Neuronal stem cell (in vitro differentiated cells): ENCODE results near the gene CNKSR2.

Source experiments
- DNase-seq: peaks from one replicate; pipeline ENCODE4 v3.0.0-alpha.2; 2013; ENCODE audit warnings: low spot score
- H2AFZ ChIP-seq: one replicate; pipeline ENCODE4 v1.6.1; 2013; ENCODE audit warnings: mild to moderate bottlenecking, low read length, inconsistent platforms
- H2AK5ac ChIP-seq: 2 replicates; pipeline ENCODE4 v1.6.1; 2013; ENCODE audit warnings: low read depth, mild to moderate bottlenecking, inconsistent platforms, low read length, moderate library complexity, mixed read lengths
- H2BK120ac ChIP-seq: 2 replicates; pipeline ENCODE4 v1.6.1; 2013; ENCODE audit warnings: low read depth, mild to moderate bottlenecking, inconsistent platforms, low read length, moderate library complexity, mixed read lengths
- H2BK12ac ChIP-seq: one replicate; pipeline ENCODE4 v1.6.1; 2013; ENCODE audit warnings: low read length, inconsistent platforms
- H2BK15ac ChIP-seq: 2 replicates; pipeline ENCODE4 v1.6.1; 2013; ENCODE audit warnings: mild to moderate bottlenecking, low read length, inconsistent platforms, mixed read lengths
- H2BK5ac ChIP-seq: one replicate; pipeline ENCODE4 v1.6.1; 2013; ENCODE audit warnings: inconsistent platforms, mild to moderate bottlenecking, low read length, moderate library complexity
- H3K14ac ChIP-seq: one replicate; pipeline ENCODE4 v1.6.1; 2013; ENCODE audit warnings: low read length, inconsistent platforms
- H3K18ac ChIP-seq: 2 replicates; pipeline ENCODE4 v1.6.1; 2013; ENCODE audit warnings: low read length, inconsistent platforms
- H3K23ac ChIP-seq: 2 replicates; pipeline ENCODE4 v1.6.1; 2013; ENCODE audit warnings: low read depth, mild to moderate bottlenecking, mixed read lengths, low read length, inconsistent platforms; ENCODE audit not compliant: poor library complexity
- H3K27ac ChIP-seq: replicated peaks from 3 replicates; pipeline ENCODE4 v1.5.1; 2013; ENCODE audit warnings: low read length, inconsistent platforms
- H3K27me3 ChIP-seq, 3 experiments: 2 replicates each; pipeline ENCODE4 v1.6.1; 2013; ENCODE audit warnings: low read length in 3 of 3, mild to moderate bottlenecking in 2 of 3, inconsistent platforms in 1 of 3, low read depth in 1 of 3, mixed read lengths in 1 of 3, moderate library complexity in 1 of 3; ENCODE audit not compliant: control insufficient read depth in 3 of 3, insufficient read depth in 3 of 3
- H3K36me3 ChIP-seq, 2 donors: replicated peaks in 1 of 2; 2 replicates each; pipeline ENCODE4 v1.6.1; 2013; ENCODE audit warnings: low read length in 2 of 2; ENCODE audit not compliant: control insufficient read depth in 2 of 2, insufficient read depth in 2 of 2
- H3K4ac ChIP-seq: 2 replicates; pipeline ENCODE4 v1.6.1; 2013; ENCODE audit warnings: inconsistent platforms, mild to moderate bottlenecking, low read length, moderate library complexity
- H3K4me1 ChIP-seq, 2 donors: 1 replicate in 1 of 2; 2 replicates in 1 of 2; pipeline ENCODE4 v1.6.1; 2013; ENCODE audit warnings: low read length in 2 of 2, low read depth in 1 of 2; ENCODE audit not compliant: control insufficient read depth in 2 of 2, insufficient read depth in 1 of 2
- H3K4me2 ChIP-seq: one replicate; pipeline ENCODE4 v1.6.1; 2013; ENCODE audit warnings: mild to moderate bottlenecking, low read length, inconsistent platforms; ENCODE audit not compliant: insufficient read depth, poor library complexity, severe bottlenecking
- H3K4me3 ChIP-seq, 2 donors: 2 replicates each; pipeline ENCODE4 v1.5.1; 2013; ENCODE audit warnings: low read length in 2 of 2, mild to moderate bottlenecking in 2 of 2, inconsistent platforms in 1 of 2, moderate library complexity in 1 of 2
- H3K79me1 ChIP-seq: one replicate; pipeline ENCODE4 v1.6.1; 2013; ENCODE audit warnings: low read depth, mild to moderate bottlenecking, inconsistent platforms, low read length, moderate library complexity
- H3K9ac ChIP-seq: one replicate; pipeline ENCODE4 v1.6.1; 2013; ENCODE audit warnings: mild to moderate bottlenecking, low read depth, low read length, inconsistent platforms; ENCODE audit not compliant: poor library complexity
- H3K9me3 ChIP-seq, 2 donors: replicated peaks in 1 of 2; 2 replicates each; pipeline versions ENCODE3 to v1.6.1; 2013; ENCODE audit warnings: low read length in 2 of 2, mild to moderate bottlenecking in 2 of 2, inconsistent platforms in 1 of 2, low read depth in 1 of 2, mixed read lengths in 1 of 2, moderate library complexity in 1 of 2; ENCODE audit not compliant: control insufficient read depth in 2 of 2, insufficient read depth in 1 of 2
- H4K8ac ChIP-seq: one replicate; pipeline ENCODE4 v1.6.1; 2013; ENCODE audit warnings: low read depth, mild to moderate bottlenecking, inconsistent platforms, low read length, moderate library complexity
- H4K91ac ChIP-seq: one replicate; pipeline ENCODE4 v1.6.1; 2013; ENCODE audit warnings: low read length, low read depth, mild to moderate bottlenecking, inconsistent platforms; ENCODE audit not compliant: poor library complexity
- WGBS, 2 donors: extraction: QIAGEN DNeasy Blood & Tissue Kit; methylation state at CpG; one replicate each; pipeline ENCODE4 v1.1.7; 2013; ENCODE audit warnings: missing lambda C conversion rate in 2 of 2, mixed read lengths in 1 of 2; ENCODE audit not compliant: insufficient read length in 2 of 2, insufficient replicate concordance in 1 of 2; ENCODE audit errors: extremely low coverage in 2 of 2; 5-methylcytosine and 5-hydroxymethylcytosine counted together

Gene CNKSR2

DNA sequence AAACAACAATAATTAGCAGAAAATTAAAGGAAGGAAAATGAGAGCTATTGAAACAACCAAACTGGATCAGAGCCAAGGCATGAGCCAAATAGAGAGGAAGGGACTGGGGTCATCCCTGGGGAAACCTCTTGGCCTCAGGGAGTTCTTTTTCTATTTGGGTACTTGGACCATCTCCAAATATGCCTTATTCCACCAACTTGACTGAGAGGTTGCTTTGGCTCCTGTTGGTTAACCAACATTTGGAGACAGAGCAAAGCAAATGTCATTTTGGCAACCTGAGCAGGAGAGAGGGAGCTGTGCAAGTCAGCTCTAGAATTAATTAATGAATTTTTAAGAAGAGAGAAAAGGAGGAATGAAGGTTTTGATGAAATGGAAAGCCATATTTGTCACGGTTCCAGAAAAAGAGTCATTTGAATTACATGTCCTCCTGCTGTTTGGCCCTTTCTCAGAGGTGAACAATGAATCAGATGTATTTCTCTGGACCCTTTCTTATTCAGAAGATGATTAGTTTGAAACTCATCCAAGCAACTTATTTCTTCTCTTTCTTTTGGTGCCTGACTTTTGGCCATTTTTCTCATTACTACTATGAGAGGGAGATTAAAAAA is 119.1 kb downstream of the CNKSR2 start:
- no peaks in the 10 kb centered on the region for H3K9me3 ChIP-seq
- no peak overlapping the region for H2BK120ac ChIP-seq
- H4K91ac ChIP-seq, result no peak overlapping the region
- H3K9ac ChIP-seq, result no peak overlapping the region
- H2AFZ ChIP-seq, result no peak overlapping the region
- H3K4ac ChIP-seq, result no peak overlapping the region
- H3K4me1 ChIP-seq, result no peaks in the 10 kb centered on the region
- H3K4me2 ChIP-seq, result no peak overlapping the region
- H2BK12ac ChIP-seq, result no peak overlapping the region
- no peak overlapping the region for H3K4me3 ChIP-seq
- H3K27me3 ChIP-seq, result no peaks in the 10 kb centered on the region
- no peak overlapping the region for H3K18ac ChIP-seq
- H3K79me1 ChIP-seq, result no peaks in the 10 kb centered on the region
- H2BK15ac ChIP-seq, result no peak overlapping the region
- no CpG with 5 or more reads among the region's 1 CpG for WGBS, 2 donors
- no peak overlapping the region for H3K14ac ChIP-seq
- no peak overlapping the region for H4K8ac ChIP-seq
- H3K27ac ChIP-seq, result no peak overlapping the region
- DNase-seq, result no peak
- no peak overlapping the region for H3K23ac ChIP-seq
- no peak overlapping the region for H2BK5ac ChIP-seq
- H2AK5ac ChIP-seq, result no peak overlapping the region
- H3K36me3 ChIP-seq, result peaks cover 0 to 5% of the 10 kb centered on the region in 2 donors

DNA sequence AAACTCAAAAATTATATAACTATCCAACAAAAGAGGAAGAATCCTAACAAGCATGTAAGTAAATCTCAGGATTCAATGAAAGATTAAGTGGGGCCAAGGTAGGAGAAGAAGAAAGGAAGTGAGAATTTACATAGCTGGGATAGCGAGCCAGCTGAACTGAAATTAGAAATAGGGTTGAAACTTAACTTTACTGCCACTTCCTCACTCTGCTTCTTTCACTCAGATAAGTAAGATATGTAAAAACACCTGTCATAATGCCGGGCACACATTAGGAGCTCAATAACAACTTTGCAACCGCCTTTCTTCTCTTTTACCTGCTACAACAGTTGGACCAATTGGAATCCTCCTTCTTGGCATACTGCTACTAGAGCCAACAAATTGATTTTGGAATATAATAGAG is 129.4 kb downstream of the CNKSR2 start:
- Histone ChIP-seq H4K91ac (no peak overlapping the region), H3K14ac (no peak overlapping the region), H2AFZ (no peak overlapping the region), H3K18ac (no peak overlapping the region), H3K27me3 (no peaks in the 10 kb centered on the region), H3K4me2 (no peak overlapping the region), H3K27ac (no peak overlapping the region), H2BK5ac (no peak overlapping the region), H3K4me3 (no peak overlapping the region), H3K23ac (no peak overlapping the region), H2BK15ac (no peak overlapping the region), H3K4ac (no peak overlapping the region), H3K79me1 (no peaks in the 10 kb centered on the region), H3K9me3 (no peaks in the 10 kb centered on the region), H3K4me1 (no peaks in the 10 kb centered on the region), H2AK5ac (no peak overlapping the region), H3K9ac (no peak overlapping the region), H2BK12ac (no peak overlapping the region), H4K8ac (no peak overlapping the region), H2BK120ac (no peak overlapping the region), H3K36me3 (no peaks in the 10 kb centered on the region)
- WGBS, 2 donors, result no CpG with 5 or more reads among the region's 3 CpGs
- DNase-seq, result no peak

DNA sequence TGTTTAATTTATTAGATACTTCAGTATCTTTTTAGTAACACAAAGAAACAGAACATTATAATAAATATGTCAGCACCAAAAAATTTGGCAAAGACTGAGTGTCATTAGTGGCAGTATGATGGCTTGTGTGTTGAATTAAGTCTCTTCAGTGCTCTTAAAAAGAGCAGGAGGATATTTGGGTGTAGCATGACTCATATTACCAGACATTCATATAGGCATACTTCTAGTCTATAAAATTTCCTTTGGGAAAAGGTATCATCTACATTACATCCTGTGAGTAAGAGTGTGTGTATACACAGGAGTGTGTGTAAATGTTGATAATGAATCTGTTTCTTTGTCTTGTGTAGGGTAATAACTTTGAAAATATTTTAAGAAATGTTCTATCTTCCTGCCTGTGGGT is 135.7 kb downstream of the CNKSR2 start:
- Histone ChIP-seq H3K27me3 (no peaks in the 10 kb centered on the region), H3K4me3 (no peak overlapping the region), H3K23ac (no peak overlapping the region), H2BK12ac (no peak overlapping the region), H3K4me1 (peaks cover 0 to 2% of the 10 kb centered on the region in 2 donors), H3K9me3 (no peaks in the 10 kb centered on the region), H2BK5ac (no peak overlapping the region), H2AK5ac (no peak overlapping the region), H3K79me1 (no peaks in the 10 kb centered on the region), H2AFZ (no peak overlapping the region), H3K27ac (no peak overlapping the region), H3K18ac (no peak overlapping the region), H3K14ac (no peak overlapping the region), H2BK120ac (no peak overlapping the region), H3K36me3 (no peaks in the 10 kb centered on the region), H3K4me2 (no peak overlapping the region), H3K9ac (no peak overlapping the region), H4K91ac (no peak overlapping the region), H2BK15ac (no peak overlapping the region), H3K4ac (no peak overlapping the region), H4K8ac (no peak overlapping the region)
- no peak for DNase-seq

DNA sequence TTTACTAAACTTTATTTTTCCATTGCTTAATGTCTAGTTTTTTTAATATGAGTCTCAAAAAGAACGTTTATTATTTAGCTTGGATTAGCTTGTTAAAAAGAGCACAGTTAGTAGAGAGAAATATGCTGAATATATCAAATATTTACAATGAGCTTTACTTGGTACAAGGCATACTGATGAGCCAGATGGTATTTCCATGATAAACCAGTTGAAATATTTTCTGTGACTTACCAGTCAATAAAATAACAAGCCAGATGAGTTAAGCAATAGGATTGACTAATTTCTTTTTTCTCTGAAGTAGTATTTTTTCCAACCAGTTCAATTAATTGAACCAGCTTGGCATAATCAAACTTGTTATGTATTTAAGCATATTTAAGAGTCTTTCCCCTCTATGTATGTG is 149.8 kb downstream of the CNKSR2 start:
- no peak for DNase-seq
- no peak overlapping the region for H3K9ac ChIP-seq
- WGBS, 2 donors, result no CpG with 5 or more reads among the region's 1 CpG

More for the DNA sequence above, 149.8 kb downstream of the CNKSR2 start:
- H4K91ac ChIP-seq, result no peak overlapping the region
- H3K23ac ChIP-seq, result no peak overlapping the region
- no peak overlapping the region for H2AFZ ChIP-seq
- H3K36me3 ChIP-seq, result no peaks in the 10 kb centered on the region
- H3K14ac ChIP-seq, result no peak overlapping the region
- no peak overlapping the region for H3K4ac ChIP-seq
- no peak overlapping the region for H2BK12ac ChIP-seq
- H3K79me1 ChIP-seq, result no peaks in the 10 kb centered on the region
- no peaks in the 10 kb centered on the region for H3K4me1 ChIP-seq
- H3K27ac ChIP-seq, result no peak overlapping the region
- H2AK5ac ChIP-seq, result no peak overlapping the region
- no peaks in the 10 kb centered on the region for H3K27me3 ChIP-seq
- no peak overlapping the region for H4K8ac ChIP-seq
- no peak overlapping the region for H3K4me2 ChIP-seq
- H3K9me3 ChIP-seq, result no peaks in the 10 kb centered on the region
- H3K4me3 ChIP-seq, result no peak overlapping the region
- H2BK5ac ChIP-seq, result no peak overlapping the region
- H2BK120ac ChIP-seq, result no peak overlapping the region
- H2BK15ac ChIP-seq, result no peak overlapping the region
- H3K18ac ChIP-seq, result no peak overlapping the region
